Spleen (tissue), 7 donors: Measurements from ENCODE around the gene MGAT4B.

Experiments
- CTCF ChIP-seq, 11 experiments: fragments of 200-600 bp in 7 of 11; fragments of 450-650 bp in 4 of 11; sonication (generic) in 4 of 11; IDR thresholded peaks in 8 of 11; conservative IDR thresholded peaks in 3 of 11; 1 replicate in 7 of 11; 2 replicates in 4 of 11; pipeline versions ENCODE4 v1.4.0 to v1.8.0; 2016 to 2021; ENCODE audit warnings: antibody characterized with exemption in 11 of 11, inconsistent platforms in 4 of 11, mild to moderate bottlenecking in 1 of 11
- POLR2A ChIP-seq, 3 donors: fragments of 450-650 bp; IDR thresholded peaks; one replicate each; pipeline ENCODE4 v1.5.1; 2017; ENCODE audit warnings: antibody characterized with exemption in 3 of 3, mild to moderate bottlenecking in 1 of 3
- donor health status: DM: no; HTN: no; CAD: no; lungs with moderate emphysema.
- donor health status: DM: no; HTN: no; CAD: no.
- donor health status: DM: no; HTN: no; CAD: no.

GRCh38 chr5:179772351-179772750 lies 34.3 kb downstream of the MGAT4B start:
- TF ChIP-seq CTCF (IDR thresholded peaks at IDR 0.05 in 8 of 11, conservative IDR thresholded peaks at IDR 0.05 in 3 of 11) (no peak), POLR2A (IDR thresholded peaks at IDR 0.05) (no peak)
